Measurements from ENCODE around the gene HSFX1.

Gene HSFX1

GRCh38 chrX:149804102-149804501 is 30.2 kb downstream of the HSFX1 start:
- DNase-seq (ENCODE audit: low read depth): no peak

GRCh38 chrX:149807747-149808458 is 34.0 kb downstream of the HSFX1 start:
- no peak for DNase-seq (ENCODE audit: low read depth)

GRCh38 chrX:149818652-149819051 is 44.8 kb downstream of the HSFX1 start:
- DNase-seq (ENCODE audit: low read depth): no peak

- no peak for DNase-seq (ENCODE audit: low read depth)
These were observed 45.5 kb downstream of the HSFX1 start for GRCh38 chrX:149819371-149819770.

- no peak for DNase-seq (ENCODE audit: low read depth)
These were observed 51.6 kb downstream of the HSFX1 start for GRCh38 chrX:149825424-149825823.
